NCI-H345 (cell line): ENCODE data around the gene PHF1.
A peak's percentile ranks its signal among the peaks of the same experiment; 100 is the strongest.
"Not testable (repeated sequence)": the region's sequence is repeated elsewhere in the genome, so short reads cannot be mapped to it uniquely, and the experiment has no call there.

Source experiments
- DNase-seq: peaks from one replicate; lab custom pipeline; 2025; lab: John Stamatoyannopoulos, UW

Gene PHF1

GRCh38 chr6:33391922-33392594 is 18.8 kb upstream of the PHF1 start:
- no peak for DNase-seq

- DNase-seq, result no peak
Measured at GRCh38 chr6:33392595-33392948, 18.2 kb upstream of the PHF1 start.

DNA sequence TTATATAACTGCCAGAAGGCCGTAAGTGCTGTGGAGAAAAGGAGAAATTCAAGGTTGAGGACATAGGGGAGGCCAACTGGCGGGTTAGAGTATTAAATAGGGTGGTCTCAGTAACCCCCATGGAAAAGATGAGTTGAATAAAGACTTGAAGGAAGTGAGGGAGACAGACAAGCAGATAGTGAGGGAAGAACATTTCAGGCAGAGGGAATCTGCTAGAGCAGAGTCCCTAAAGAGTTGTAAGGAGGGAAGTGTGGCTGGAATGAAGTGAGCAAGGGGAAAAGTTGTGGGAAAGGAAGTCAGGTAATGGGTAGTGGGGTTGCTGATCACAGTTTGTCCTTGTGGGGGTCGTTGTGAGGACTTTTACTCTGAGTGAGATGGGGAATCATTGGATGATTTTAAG is 17.8 kb upstream of the PHF1 start:
- no peak for DNase-seq

DNA sequence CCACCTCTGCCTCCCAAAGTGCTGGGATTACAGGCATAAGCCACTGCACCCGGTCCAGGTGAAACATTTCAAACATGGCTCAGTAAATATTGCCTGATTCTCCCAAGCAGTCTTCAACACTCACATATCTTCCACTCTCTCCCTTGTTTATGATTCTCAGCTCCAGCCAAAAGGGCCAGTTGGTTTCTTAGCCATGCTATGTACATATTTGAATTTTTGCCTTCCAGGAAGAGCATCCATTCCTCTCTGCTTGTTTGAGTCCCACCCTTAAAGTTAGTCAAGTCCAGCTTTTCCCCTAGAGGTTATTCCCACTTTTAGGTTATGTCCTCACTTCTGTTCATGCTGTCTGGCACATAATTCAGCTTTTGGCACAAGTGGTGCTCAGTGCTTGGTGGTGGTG is 13.3 kb upstream of the PHF1 start:
- no peak for DNase-seq

DNA sequence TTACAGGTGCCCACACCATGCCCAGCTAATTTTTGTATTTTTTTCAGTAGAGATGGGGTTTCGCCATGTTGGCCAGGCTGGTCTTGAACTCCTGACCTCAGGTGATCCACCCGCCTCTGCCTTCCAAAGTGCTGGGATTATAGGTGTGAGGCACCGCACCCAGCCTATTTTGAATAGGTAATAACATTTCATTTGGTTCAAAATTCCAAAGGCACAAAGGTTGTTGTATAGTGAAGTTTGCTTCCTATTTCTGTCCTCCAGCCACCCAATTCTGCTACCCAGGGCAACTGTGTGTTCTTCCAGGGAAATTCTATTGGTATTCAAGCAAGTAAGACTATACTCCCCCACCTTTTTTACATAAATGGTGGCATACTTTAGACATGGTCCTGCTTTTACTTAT is 12.2 kb upstream of the PHF1 start:
- DNase-seq, result not testable (repeated sequence)

GRCh38 chr6:33399881-33400280 is 10.9 kb upstream of the PHF1 start:
- not testable (repeated sequence) for DNase-seq

DNA sequence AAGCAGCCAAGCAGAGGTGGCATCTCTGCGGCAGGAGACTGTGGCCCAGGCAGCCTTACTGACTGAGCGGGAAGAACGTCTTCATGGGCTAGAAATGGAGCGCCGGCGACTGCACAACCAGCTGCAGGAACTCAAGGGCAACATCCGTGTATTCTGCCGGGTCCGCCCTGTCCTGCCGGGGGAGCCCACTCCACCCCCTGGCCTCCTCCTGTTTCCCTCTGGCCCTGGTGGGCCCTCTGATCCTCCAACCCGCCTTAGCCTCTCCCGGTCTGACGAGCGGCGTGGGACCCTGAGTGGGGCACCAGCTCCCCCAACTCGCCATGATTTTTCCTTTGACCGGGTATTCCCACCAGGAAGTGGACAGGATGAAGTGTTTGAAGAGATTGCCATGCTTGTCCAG is 5.9 kb upstream of the PHF1 start:
- no peak for DNase-seq

DNA sequence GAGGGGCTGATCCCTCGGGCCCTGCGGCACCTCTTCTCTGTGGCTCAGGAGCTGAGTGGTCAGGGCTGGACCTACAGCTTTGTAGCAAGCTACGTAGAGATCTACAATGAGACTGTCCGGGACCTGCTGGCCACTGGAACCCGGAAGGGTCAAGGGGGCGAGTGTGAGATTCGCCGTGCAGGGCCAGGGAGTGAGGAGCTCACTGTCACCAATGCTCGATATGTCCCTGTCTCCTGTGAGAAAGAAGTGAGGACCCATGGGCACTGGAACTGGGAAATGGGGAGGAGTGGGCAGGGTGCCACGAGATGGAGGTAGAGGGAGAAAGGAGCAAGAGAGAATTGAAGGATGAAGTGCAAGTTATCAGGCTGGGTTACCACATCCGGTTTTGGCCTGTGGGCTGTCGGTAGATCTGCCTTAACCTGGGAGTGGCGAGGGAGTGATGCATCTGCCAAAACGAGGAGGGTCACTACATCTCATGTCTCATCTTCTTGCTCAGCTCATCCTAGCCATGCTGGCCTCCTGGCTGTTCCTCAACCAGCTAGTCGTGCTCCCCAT is 5.4 kb upstream of the PHF1 start:
- no peak for DNase-seq

- no peak for DNase-seq
Measured at GRCh38 chr6:33406126-33406525, 4.7 kb upstream of the PHF1 start.

DNA sequence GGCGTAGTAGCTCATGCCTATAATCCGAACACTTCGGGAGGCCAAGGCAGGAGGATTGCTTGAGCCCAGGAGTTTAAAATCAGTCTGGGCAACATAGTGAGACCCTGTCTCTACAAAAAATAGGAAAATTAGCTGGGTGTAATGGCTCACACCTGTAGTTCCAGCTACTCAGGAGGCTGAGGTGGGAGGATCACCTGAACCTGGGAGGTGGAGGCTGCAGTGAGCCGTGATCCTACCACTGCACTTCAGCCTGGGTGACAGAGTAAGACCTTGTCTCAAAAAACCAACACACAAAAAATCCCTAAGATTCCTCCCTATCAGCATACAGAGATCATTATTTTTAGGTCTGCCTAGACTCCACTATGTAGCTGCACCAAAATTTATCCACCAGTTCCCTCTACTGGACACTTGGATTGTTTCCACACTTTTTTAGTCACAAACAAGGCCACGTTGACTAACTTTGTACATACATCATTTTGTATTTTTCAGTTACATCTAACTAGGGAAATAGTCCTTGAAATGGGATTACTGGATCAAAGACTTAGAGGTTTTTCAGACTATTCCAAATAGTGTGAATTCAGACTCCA is 3.6 kb upstream of the PHF1 start:
- no peak for DNase-seq

GRCh38 chr6:33410050-33410710 is 634 bp upstream of the PHF1 start:
- peak; percentile 98 for DNase-seq

GRCh38 chr6:33411632-33412005 is 805 bp downstream of the PHF1 start:
- no peak for DNase-seq

- no peak for DNase-seq
Measured at GRCh38 chr6:33412140-33413009, 1.6 kb downstream of the PHF1 start.

- DNase-seq, result no peak
Measured at GRCh38 chr6:33413241-33414120, 2.7 kb downstream of the PHF1 start.

- no peak for DNase-seq
Measured at GRCh38 chr6:33414592-33415271, 3.9 kb downstream of the PHF1 start.

DNA sequence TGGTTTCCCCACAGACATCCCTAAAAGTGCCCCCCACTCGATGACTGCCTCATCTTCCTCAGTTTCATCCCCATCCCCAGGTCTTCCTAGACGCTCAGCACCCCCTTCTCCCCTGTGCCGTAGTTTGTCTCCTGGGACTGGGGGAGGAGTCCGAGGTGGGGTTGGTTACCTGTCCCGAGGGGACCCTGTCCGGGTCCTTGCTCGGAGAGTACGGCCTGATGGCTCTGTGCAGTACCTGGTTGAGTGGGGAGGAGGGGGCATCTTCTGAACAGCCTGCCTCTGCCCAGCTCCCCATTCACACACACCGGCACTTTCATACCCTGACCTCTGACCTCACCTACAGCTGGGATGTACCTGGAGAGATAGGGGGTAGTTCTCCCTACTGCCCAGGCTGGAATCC is 5.0 kb downstream of the PHF1 start:
- DNase-seq, result no peak

- no peak for DNase-seq
Measured at GRCh38 chr6:33416386-33417127, 5.7 kb downstream of the PHF1 start.

GRCh38 chr6:33417128-33417902 is 6.5 kb downstream of the PHF1 start:
- DNase-seq, result no peak
